ENCODE data around the gene CPEB4.
A peak's percentile ranks its signal among the peaks of the same experiment; 100 is the strongest.

Gene CPEB4

DNA sequence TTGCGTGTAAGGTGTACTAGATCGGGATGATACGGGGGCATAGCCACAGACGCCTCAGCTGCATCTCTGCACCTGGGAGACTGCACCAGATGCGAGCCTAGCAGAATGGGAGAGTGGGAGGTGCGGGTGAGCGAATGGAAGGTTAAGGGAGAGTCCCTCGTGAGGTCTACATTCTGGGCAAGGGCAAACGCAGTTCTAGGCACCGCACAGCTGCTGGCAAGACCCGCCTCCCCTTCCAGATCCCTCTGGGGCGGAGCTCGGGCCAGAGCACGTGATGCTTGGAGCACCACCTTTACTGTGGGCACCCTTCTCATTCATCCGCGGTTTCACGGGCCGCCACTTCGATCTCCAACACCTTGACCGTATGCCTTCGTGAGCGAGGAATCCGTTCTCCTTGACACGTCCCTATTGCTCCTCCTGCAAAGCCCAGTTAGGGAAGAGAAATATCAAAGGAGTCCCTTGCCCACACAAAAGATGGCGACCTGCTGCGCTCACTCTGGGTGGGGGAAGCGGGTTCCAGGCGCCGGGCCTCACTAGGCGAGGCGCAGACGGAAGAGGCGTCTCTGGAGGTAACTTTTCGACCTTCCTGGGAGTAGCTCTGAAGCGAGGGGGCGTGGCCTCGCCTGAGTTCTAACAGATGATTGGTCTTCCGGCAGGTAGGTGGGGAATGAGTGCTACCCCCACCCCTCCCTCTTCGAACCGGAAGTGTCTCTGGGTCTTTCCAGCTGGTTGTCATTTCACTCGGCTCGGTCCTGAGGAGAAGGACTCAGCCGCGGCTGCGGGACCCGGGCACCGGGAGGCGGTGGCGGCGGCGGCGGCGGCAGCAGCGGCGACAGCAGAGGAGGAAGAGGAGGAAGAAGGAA lies at the start of gene CPEB4:
TSS of gene CPEB4 (plus strand) at position 740 of the 863 bp plus-strand sequence. CDS start 1,385 bp downstream, outside the sequence.
- peak; percentile 98 for DNase-seq (ENCODE audit: low spot score)

DNA sequence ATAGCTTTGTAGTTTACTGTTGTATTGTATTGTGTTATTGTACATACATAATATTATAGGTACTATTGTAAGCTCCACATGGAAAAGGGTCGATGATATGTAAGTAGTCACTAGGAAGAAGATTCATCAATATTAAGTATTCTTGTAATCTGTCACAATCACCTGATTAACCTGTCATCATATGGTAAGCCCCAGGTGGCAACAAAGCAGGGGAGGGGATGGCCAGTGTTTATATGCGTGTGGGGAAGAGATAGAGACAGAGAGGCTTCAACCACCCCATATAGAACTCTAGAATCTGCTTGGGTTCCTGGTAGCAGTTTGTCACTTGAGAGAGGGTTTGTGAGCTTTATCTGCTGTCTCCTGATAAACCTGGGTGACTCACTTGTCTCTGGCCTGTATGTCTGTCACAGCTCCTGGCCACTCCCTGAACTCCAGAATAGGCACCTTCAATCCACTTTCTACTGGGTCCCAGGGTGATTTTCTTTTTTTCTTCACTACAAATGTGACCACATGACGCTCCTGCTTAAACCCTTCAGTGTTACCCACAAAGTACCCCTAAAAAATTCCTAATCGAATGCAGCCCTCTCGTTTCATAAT lies 48.9 kb upstream of the CPEB4 start:
- no peak for DNase-seq (ENCODE audit: low spot score)

DNA sequence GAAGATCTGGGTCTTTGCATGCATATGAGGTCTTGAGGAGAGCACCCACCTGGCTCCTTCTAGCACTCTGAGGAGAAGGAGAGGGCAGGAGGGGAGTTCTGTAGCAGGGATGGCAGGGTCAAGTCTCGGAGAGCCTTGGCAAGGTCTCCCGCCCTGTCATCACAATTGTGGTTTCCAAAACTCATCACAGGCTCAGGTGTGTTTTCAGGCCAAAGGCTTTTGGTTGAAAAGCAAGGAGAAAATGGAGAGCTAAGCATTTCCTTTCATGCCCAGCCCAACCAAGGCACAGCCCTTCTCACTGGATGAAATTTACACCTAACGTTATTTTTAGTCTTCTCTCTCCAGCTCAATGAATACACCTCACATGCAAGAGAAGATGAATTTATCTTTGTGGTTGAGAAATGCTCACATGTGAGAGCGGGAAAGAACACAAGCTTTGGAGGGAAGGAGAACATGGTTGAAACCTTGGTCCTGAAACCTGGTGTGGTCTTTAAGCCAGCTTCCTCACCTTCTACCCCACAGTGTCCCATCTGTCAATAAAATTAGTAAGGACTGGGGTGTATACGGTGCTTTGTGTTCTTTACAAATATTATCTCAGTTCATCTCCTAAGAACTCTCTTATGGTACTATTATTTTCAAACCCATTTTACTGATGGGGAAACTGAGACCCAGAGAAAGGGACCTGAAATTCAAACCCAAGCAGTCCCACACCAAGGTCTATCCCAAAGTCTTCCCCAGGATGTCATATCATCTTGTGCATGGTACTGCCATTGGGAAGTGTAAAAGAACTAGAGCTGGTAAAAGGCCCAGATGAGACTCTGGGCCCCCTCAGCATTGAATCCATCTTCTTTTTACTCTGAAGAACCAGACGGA lies 47.8 kb upstream of the CPEB4 start:
- no peak for DNase-seq (ENCODE audit: low spot score)

DNA sequence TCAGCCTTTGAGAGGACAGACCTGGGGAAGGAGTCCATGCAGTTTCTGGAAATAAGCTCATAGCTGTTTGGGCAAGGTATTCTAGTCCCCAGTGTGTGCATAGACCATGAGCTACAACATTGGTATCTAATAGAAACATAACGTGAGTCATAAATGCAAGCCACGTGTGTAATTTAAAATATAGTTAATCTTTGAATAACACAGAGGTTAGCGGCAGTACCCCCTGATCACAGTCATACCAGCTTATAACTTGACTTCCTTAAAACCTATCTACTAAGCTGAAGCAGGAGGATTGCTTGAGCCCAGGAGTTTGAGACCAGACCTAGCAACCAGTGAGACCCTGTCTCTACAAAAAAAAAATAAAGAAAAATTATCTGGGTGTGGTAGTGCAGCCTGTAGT lies 46.4 kb upstream of the CPEB4 start:
- DNase-seq (ENCODE audit: low spot score), result no peak

DNA sequence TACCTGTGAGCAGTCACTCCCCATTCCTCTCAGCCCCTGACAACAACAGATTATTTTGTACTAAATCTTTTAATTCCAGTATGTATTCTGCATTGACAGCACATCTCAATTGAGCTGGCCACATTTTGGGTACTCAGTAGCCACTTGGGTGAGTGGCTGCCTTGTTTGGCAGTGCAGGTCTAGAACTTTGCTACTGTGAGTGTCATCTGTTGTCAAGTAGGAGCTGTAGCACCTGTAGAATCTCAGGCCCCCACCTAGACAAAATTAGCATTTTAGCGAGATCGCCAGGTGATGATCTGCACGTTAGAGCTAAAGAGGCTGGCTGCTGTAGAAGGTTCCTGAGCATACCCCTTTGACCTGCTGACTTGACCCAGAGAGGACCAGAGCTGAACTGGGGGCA lies 44.4 kb upstream of the CPEB4 start:
- no peak for DNase-seq (ENCODE audit: low spot score)

DNA sequence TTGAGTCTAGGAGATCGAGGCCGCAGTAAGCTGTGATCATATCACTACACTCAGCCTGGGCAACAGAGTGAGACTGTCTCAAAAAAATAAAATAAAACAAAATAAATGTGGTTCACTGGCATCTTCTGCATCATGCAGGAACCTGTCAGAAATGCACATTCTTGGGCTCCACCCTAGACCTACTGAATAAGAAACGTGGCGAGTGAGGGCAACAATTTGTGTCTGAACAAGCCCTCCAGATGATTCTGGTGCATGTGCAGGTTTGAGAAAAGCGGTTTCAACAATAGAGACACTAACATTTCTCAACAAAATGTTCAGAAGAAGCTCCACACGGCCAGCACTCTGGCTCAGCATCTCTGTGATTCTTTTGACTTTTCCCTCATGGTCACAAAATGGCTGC lies 42.8 kb upstream of the CPEB4 start:
- DNase-seq (ENCODE audit: low spot score), result no peak

DNA sequence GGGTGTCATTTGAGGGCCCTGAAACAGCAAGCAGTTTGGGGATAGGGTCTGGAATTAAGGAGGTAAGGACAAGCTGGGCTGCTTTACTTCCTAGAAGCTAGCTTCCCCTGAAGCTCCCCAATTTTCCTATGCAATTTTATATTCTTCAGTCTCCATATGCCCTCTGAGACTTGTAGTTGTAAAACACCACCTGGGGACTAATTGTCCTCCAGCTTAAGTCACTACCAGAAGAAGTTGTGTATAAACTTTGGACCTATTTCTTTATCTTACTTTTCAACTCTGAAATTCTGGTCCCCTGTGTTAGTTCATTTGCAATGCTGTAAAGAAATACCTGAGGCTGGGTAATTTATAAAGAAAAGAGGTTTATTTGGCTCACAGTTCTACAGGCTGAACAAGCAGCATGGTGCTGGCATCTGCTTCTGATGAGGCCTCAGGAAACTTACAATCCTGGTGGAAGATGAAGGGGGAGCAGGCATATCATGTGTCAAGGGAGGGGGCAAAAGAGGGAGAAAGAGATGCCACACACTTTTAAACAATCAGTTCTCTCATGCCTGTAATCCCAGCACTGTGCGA lies 41.1 kb upstream of the CPEB4 start:
- DNase-seq (ENCODE audit: low spot score), result no peak

DNA sequence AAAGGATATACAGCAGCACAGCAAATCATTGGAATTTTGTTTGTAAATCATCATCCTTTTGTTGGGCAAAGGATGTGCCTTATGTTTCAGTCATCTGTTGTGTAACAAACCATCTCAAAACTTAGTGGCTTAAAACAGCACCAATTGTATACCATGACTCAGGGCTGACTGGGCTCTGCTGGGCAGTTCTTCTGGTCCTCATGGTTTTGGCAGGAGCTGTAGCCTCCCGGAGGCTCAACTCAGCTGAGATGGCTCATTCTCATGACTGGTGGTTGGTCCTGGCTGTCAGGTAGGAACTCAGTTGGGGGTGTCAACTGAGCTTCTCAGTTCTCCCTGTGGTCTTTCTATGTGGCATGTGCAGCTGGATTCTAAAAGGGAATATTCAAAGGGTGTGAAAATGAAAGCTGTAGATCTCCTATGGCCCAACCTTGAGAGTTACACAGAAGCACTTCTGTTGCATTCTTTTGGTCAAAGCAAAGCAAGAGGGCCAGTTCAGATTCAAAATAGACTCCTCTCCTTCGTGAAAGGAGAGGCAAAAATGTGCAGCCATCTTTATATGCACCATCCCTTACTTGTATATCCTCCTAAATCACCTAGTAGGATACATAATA lies 39.1 kb upstream of the CPEB4 start:
- DNase-seq (ENCODE audit: low spot score), result no peak

DNA sequence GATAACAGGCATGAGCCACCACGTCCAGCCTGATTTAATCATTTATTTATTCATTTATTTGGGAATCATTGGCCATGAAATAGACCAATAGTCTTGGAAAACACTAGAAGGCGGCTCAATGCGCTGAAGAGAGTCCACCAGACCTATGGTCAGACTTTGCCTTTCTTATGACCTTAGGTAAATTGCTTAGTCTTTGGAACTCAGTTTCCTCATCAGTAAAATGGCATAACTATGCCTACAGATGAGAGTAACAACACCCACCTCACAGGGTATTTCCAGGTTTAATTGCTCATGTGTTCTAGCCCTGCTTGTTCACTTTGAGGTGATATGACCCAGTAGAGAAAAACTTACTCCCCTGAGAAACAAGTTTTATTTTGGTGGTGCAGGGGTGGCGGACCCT lies 38.2 kb upstream of the CPEB4 start:
- DNase-seq (ENCODE audit: low spot score), result no peak

DNA sequence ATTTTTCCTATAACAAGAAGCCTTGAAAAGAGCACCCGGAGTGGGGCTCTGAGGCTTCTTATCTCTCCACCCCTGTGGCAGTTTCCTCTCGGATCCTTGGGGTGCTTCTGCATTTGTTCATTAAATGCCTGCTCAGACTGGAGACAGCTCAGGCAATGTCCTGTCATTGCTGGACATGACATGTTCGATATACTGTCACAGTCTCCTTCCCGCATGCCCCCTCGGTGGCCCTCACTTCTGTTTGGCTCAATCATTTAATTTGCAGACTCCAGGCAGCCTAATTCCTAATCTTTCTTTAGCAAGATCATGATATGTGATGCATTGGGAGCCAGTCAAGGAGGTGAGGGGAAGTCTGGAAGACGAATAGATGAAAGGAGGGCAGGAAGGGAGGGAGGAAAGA lies 37.5 kb upstream of the CPEB4 start:
- DNase-seq (ENCODE audit: low spot score), result no peak

DNA sequence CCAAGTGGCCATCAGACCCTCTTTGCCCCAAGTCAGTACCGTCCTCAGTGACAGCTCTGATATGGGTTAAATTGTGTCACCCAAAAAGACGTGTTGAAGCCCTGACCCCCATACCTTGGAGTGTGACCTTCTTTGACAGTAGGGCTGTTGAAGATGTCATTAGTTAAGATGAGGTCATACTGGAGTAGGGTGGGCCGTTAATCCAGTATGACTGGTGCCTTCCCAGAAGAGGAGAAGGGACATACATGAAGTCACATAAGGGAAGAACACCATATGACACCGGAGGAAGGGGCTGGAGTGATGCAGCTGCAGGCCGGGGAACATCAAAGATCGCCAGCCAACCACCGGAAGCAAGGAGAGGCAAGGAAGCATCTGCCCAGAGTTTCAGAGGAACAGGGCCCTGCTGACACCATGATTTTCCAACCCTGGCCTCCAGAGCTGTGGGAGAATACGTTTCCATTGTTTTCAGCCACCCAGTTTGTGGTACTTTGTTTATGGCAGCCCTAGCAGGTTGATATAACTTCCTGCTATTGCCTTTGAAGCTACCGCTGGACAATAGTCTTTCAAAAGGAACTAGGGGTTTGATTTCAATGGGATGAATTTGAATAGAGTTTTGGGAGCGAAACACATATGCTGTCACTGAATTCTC lies 36.4 kb upstream of the CPEB4 start:
- DNase-seq (ENCODE audit: low spot score), result peak; percentile 60

DNA sequence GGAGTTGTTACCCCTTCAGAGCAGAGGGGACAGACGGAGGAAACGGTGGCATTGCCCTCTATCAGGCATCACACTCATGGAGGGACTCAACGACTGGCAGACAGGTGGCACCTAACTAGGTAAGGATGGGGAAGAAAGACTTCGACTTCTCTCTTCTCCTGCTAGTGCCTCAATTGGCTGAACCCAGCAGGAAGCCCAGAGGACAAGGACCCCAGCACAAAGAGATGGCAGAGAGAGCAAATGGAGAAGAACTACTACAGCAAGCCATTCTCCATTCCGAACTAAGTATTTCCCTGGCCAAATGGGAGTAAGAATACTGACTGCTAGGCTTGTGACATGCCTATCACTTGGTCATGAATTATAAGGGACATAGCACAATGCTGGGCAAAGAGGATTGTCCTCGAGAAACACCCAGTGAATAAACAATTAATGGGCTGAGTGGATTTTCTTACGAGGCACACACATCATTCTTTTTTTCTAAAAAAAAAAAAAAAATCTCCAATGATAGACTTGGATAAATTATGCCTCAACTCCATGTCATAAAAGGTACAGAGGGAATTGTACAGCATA lies 35.3 kb upstream of the CPEB4 start:
- DNase-seq (ENCODE audit: low spot score), result no peak

DNA sequence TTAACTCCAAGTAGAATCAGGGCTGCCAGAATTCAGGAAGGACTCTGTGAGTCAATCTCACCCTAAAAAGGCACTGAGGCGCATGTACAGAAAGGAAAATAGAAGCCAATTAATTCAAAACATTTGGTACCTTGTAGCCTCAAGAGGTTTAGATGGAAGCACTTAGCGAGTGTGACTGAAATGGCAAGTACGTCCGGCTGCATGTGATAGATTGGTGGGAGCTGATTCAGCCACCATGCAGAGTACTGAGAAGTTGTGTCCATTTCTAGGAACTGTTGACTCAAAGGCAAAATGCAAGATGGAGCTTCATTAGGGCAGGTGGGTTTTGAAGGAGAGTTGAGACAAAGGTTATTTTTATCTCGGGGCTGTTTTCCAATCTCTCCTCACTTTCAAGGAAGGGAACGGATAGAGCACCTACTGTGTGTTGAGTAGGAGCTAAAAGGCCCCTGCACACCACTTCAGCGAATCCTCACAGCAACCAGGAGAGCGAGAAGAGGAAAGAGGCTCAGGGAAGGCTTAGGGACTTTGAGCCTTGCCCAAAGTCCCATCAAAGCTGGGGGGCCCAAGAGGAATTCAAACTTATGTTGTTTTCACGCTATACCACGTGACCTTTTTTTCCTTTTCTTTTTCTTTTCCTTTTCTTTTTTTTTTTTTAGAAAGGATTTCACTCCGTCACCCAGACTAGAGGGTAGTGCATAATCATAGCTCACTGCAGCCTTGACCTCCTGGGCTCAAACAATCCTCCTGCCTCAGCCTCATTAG lies 34.6 kb upstream of the CPEB4 start:
- no peak for DNase-seq (ENCODE audit: low spot score)

DNA sequence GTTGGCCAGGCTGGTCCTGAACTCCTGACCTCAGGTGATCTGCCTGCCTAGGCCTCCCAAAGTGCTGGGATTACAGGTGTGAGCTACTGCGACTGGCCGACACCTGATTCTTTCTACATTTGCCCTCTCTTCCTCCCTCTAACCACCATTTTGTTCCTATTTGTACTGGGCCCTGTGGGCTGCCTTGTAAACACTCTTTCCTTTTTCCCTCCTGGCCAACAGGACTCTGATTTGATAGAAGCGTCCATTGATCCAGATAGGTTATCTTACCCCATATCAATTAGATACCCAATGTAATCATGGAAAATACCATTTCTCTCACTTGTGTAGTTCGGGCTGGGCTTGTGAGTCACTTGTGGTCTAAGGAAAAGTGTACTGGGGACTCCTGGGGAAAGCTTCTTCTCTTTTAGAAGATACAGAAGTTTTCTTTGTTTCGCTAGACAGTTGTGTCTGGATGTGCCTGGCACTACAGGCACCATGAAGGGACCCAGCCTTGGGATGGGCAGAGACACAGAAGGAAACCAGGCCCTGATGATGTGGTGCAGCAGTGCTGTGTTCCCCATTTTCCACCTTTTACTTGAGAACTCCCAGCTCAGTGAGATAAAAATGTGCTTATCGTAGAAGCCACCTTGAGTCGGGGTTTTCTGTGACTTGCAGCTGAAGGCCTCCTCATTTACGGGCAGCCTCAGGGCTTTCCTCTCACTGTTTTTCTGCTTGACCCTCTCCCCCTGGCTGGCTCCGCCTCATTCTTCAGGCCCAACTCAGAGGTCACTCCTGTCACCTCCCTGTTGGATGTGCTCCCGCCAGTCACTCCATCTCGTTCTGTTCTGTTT lies 32.8 kb upstream of the CPEB4 start:
- DNase-seq (ENCODE audit: low spot score), result no peak

DNA sequence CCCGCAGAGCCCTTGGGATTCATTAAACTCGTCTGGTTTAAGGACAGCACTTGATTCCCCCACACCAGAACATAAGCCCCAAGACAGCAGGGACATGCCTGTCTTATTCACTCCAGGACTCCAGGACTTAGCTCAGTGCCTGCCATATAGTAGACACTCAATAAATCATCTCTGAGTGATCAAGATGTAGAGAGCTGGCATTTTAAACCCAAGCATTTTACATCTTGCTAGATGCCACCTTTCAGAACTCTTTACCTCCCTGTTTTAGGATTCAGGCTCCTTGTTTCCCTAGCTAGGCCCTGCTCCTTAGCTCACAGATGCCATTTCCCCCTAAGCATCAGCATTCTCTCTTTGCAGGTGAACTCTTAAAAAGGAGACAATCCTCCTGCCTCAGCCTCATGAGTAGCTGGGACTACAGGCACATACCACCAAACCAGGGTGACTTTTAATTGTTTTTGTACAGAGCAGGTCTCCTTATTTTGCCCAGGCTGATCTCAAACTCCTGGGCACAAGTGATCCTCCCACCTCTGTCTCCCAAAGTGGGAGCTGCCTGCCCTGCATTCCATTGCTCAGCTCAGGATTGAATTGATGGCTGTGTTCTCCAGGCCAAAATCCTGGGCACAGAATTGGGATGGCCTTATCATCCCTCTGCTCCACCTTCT lies 32.0 kb upstream of the CPEB4 start:
- no peak for DNase-seq (ENCODE audit: low spot score)

DNA sequence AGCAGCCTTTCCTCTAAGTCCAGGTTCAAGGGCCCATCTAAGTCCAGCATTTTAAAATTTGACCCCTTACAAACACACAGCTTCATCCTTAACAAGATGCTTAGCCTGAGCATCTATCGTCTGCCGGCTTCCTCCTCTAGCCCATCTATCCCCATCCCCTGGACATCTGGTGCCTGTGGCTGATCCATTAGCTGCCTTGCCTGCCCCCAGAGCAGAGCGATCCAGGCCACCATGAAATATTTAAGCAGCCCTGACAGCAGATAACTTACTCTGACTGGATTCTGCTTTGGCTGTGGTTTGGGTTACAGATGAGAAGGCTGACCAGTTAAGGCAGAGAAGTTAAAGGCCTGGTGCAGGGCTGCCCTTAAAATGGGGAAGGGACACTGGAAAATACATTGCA lies 30.9 kb upstream of the CPEB4 start:
- no peak for DNase-seq (ENCODE audit: low spot score)

DNA sequence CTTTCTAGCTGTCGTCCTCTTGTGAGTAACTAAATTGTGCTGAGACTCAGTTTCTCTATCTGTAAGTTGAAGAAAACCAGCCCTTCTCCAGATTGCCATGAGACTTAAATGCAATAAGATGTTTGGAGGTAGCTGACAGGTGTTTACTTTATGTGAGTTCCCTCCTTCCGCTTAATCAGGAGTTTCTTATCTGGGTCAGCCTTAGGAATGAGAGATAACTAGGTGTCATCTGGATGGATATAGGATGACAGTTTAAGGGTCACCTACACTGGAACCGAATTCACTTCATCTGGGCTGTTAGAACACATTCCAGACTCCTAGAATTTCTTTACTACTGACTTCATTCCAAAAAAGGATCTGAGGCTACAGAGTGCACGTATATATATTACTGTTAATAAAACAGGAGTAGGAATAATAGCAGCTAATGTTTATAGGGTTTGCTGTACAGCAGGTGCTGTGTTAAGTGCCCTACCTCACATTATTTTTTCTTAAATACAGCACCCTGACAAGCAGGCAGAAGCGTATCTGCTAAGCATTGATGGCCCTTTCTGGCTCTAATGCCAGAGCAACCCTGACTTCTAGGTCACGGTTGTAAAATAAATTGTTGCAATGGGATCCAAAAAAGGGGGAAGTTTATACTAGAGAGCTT lies 30.0 kb upstream of the CPEB4 start:
- DNase-seq (ENCODE audit: low spot score), result no peak

DNA sequence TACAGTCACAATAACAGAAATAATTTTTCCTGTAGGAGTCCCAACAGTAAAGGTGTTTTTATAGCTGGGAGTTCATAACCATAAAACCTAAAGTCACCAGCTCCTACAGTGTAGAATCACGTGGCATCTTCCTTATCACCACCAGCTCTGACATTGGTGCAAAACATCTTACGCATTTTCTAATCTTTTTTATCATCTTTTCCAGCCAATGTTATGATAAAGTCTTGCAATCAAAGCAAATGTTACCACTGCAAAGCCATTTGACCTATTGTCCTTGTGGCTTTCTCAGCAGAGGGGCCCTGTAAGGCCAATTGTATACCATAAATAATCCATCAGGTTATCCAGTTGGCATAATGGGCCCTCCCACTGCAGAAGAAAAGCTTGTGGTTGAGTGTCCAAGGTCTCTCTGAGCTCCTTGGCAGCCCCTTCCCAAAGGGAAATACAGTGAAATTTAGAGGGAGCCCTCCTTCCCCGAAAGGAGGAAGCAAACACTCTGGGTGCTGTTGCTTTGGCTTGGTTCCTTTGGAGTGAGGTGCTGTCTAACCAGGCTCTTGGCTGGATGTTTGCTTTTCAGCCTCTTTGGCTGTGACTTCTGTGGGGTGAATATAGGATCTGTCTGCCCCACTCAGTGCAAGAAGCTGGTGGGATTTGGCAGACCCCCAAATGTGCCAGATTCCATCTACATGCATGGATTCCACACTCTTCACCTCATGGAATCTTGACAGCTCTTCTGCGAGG lies 29.3 kb upstream of the CPEB4 start:
- no peak for DNase-seq (ENCODE audit: low spot score)

Measured in kidney capillary endothelial cell (primary cell).